GM12878 (cell line): ENCODE measurements around the gene NTF4. TPM values are rescaled to one million over a fixed set of nuclear protein-coding genes. Genes with fewer than 3 reads are reported as not detected.

Experiments used
- ATAC-seq: fragments of 200-7000 bp; cut with Tn5 transposase; 3 replicates; pipeline ENCODE4 v1.9.1; 2020; ENCODE audit warnings: mild to moderate bottlenecking, moderate library complexity
- BruUV-seq: library from RNA; stranded (reverse); fragments of 400-500 nt; replicated peaks from 2 replicates; lab custom pipeline; 2021; lab: Mats Ljungman, UMichigan
- CTCF ChIA-PET: fragments of 300-600 bp; sonication (Branson Sonifier 250); formaldehyde crosslinking; extraction: SDS; loops from one replicate; lab custom pipeline; 2021; ENCODE audit warnings: inconsistent platforms; lab: Yijun Ruan, JAX
- POLR2A ChIA-PET: fragments of 350-600 bp; formaldehyde crosslinking; extraction: SDS; loops from one replicate; lab custom pipeline; 2021; ENCODE audit warnings: inconsistent platforms; lab: Charles Lee
- RAD21 ChIA-PET: fragments of 300-600 bp; sonication (Branson Sonifier 250); formaldehyde crosslinking; loops from one replicate; lab custom pipeline; 2023; ENCODE audit warnings: antibody characterized with exemption; ENCODE audit not compliant: unreplicated experiment; lab: Charles Lee
- SMC1A ChIA-PET: fragments of 300-600 bp; sonication (Branson Sonifier 250); formaldehyde crosslinking; loops from one replicate; lab custom pipeline; 2023; ENCODE audit not compliant: unreplicated experiment, uncharacterized antibody; lab: Charles Lee
- DNase-seq: peaks from one replicate; pipeline ENCODE4 v3.0.0-alpha.2; 2011; ENCODE audit warnings: low read depth, low spot score
- FAIRE-seq: peaks from 3 replicates; lab custom pipeline; 2011; peaks lifted over from hg19 to GRCh38; lab: Jason Lieb, UNC
- H2AFZ ChIP-seq: 2 replicates; pipeline ENCODE4 v1.6.0; 2011; ENCODE audit warnings: low read depth, low read length, control low read depth; ENCODE audit not compliant: control insufficient read depth
- H3K27ac ChIP-seq: 2 replicates; pipeline ENCODE4 v1.5.1; 2011; ENCODE audit warnings: control low read depth; ENCODE audit not compliant: control insufficient read depth, insufficient read depth
- H3K27me3 ChIP-seq, 2 experiments: replicated peaks in 1 of 2; 2 replicates each; pipeline versions ENCODE4 v1.6.0 to v1.6.1; 2011; ENCODE audit warnings: low read length in 1 of 2; ENCODE audit not compliant: control insufficient read depth in 2 of 2, insufficient read depth in 2 of 2
- H3K36me3 ChIP-seq, 2 experiments: 2 replicates each; pipeline ENCODE4 v1.5.1; 2011; ENCODE audit warnings: low read length in 1 of 2; ENCODE audit not compliant: control insufficient read depth in 2 of 2, insufficient read depth in 2 of 2
- H3K4me1 ChIP-seq: 2 replicates; pipeline ENCODE4 v1.6.1; 2011; ENCODE audit warnings: mild to moderate bottlenecking, low read length, moderate library complexity, mixed read lengths; ENCODE audit not compliant: control insufficient read depth, insufficient read depth
- H3K4me2 ChIP-seq: 2 replicates; pipeline ENCODE4 v1.6.0; 2011; ENCODE audit warnings: control low read depth; ENCODE audit not compliant: control insufficient read depth, insufficient read depth
- H3K4me3 ChIP-seq: fragments of 200-600 bp; sonication (generic); 2 replicates; pipeline ENCODE4 v1.5.1; 2016
- H3K79me2 ChIP-seq: 2 replicates; pipeline ENCODE4 v1.6.0; 2011; ENCODE audit warnings: low read length; ENCODE audit not compliant: control insufficient read depth, insufficient read depth
- H3K9ac ChIP-seq: 2 replicates; pipeline ENCODE4 v1.8.0; 2011; ENCODE audit warnings: low read length, control low read depth, mixed read lengths; ENCODE audit not compliant: control insufficient read depth, insufficient read depth
- H3K9me3 ChIP-seq: replicated peaks from 3 replicates; pipeline ENCODE4 v1.5.1; 2011; ENCODE audit warnings: mild to moderate bottlenecking, low read length; ENCODE audit not compliant: control insufficient read depth, insufficient read depth
- H4K20me1 ChIP-seq: 2 replicates; pipeline ENCODE4 v1.6.0; 2011; ENCODE audit not compliant: control insufficient read depth, insufficient read depth
- CHD2 ChIP-seq: IDR thresholded peaks from 2 replicates; pipeline ENCODE4 v1.6.1; 2011; ENCODE audit warnings: low read depth, low read length, improper control_type of control experiment, borderline replicate concordance
- CREB1 ChIP-seq: IDR thresholded peaks from 2 replicates; pipeline ENCODE4 v1.6.1; 2012; ENCODE audit warnings: low read depth, mild to moderate bottlenecking, inconsistent platforms
- CTCF ChIP-seq, 3 experiments: IDR thresholded peaks in 2 of 3; conservative IDR thresholded peaks in 1 of 3; 2 replicates each; pipeline ENCODE4 v1.5.1; 2011; ENCODE audit warnings: low read depth in 3 of 3, low read length in 3 of 3, mild to moderate bottlenecking in 3 of 3, control low read depth in 2 of 3, moderate library complexity in 2 of 3, inconsistent platforms in 1 of 3, mixed read lengths in 1 of 3; ENCODE audit not compliant: control insufficient read depth in 2 of 3, insufficient read depth in 1 of 3; ENCODE audit errors: extremely low read depth in 1 of 3
- IKZF1 ChIP-seq: fragments of 450-650 bp; conservative IDR thresholded peaks from 2 replicates; pipeline ENCODE4 v1.6.1; 2017; ENCODE audit warnings: antibody characterized with exemption, mild to moderate bottlenecking
- JUND ChIP-seq: IDR thresholded peaks from 2 replicates; pipeline ENCODE4 v1.6.1; 2012; ENCODE audit warnings: low read depth, mild to moderate bottlenecking, low read length, improper control_type of control experiment, moderate library complexity
- MEF2A ChIP-seq: IDR thresholded peaks from 2 replicates; pipeline ENCODE4 v1.6.1; 2011; ENCODE audit warnings: low read depth, mild to moderate bottlenecking, low read length, moderate library complexity; ENCODE audit not compliant: insufficient read depth
- MTA3 ChIP-seq: IDR thresholded peaks from 2 replicates; pipeline ENCODE4 v1.6.1; 2012; ENCODE audit warnings: low read length, inconsistent platforms, borderline replicate concordance
- MYC ChIP-seq: IDR thresholded peaks from 2 replicates; pipeline ENCODE4 v1.6.1; 2011; ENCODE audit warnings: mild to moderate bottlenecking, low read length, moderate library complexity, inconsistent platforms; ENCODE audit not compliant: insufficient read depth, insufficient replicate concordance, insufficient read length, severe bottlenecking
- SIX5 ChIP-seq: IDR thresholded peaks from 2 replicates; pipeline ENCODE4 v1.6.1; 2011; ENCODE audit warnings: mild to moderate bottlenecking, low read depth, low read length, moderate library complexity; ENCODE audit not compliant: severe bottlenecking
- SMAD1 ChIP-seq: fragments of 450-650 bp; IDR thresholded peaks from 2 replicates; pipeline ENCODE4 v1.6.1; 2018; ENCODE audit warnings: mild to moderate bottlenecking, low read depth; ENCODE audit not compliant: partially characterized antibody
- TCF3 ChIP-seq: IDR thresholded peaks from 2 replicates; pipeline ENCODE4 v1.6.1; 2012; ENCODE audit warnings: low read depth, mild to moderate bottlenecking, low read length, borderline replicate concordance; ENCODE audit not compliant: insufficient read depth
- WGBS: methylation state at CpG from one replicate; pipeline ENCODE4 v1.1.6; 2016; ENCODE audit warnings: low lambda C conversion rate; ENCODE audit not compliant: insufficient replicate concordance, insufficient coverage; ENCODE audit errors: missing lambda C conversion rate; 5-methylcytosine and 5-hydroxymethylcytosine counted together
- in situ Hi-C: fragments of 300-500 bp; cut with MboI; formaldehyde crosslinking; loops from 9 replicates; pipeline ENCODE4 v1.14.3; 2018; ENCODE audit warnings: mixed read lengths
- intact Hi-C: fragments of 100-400 bp; cut with micrococcal nuclease; formaldehyde crosslinking; loops from one replicate; pipeline ENCODE4 v1.14.2; 2022; ENCODE audit not compliant: unreplicated experiment
- polyA plus RNA-seq, 11 experiments: library from polyadenylated mRNA; depleted of rRNA in 4 of 11; unstranded in 6 of 11; stranded (reverse) in 5 of 11; fragments of >200 nt; fragmentation: Nextera tagmentation in 4 of 11; fragmentation: Illumina TruSeq in 1 of 11; extraction: Ambion mirVana in 4 of 11; extraction: Trizol in 1 of 11; gene quantifications; 1 replicate in 1 of 11; 2 replicates in 10 of 11; pipeline versions ENCODE4 v1.2.1 to v1.2.3, GENCODE V29; 2011 to 2016; ENCODE audit warnings: inconsistent platforms in 2 of 11, missing spikeins in 2 of 11, low read depth in 1 of 11
- total RNA-seq, 4 experiments: library from RNA; depleted of rRNA in 3 of 4; stranded (reverse); fragments of >200 nt in 3 of 4; fragmentation: Illumina TruSeq in 1 of 4; extraction: Trizol in 1 of 4; gene quantifications; 2 replicates each; pipeline versions ENCODE4 v1.2.1 to v1.2.3, GENCODE V29; 2013 to 2021
- TF ChIP-seq, protein P1 (sequence below): IDR thresholded peaks from 2 replicates; pipeline ENCODE4 v1.6.1; 2011; ENCODE audit warnings: mild to moderate bottlenecking, low read depth, low read length, moderate library complexity; ENCODE audit not compliant: insufficient replicate concordance

Gene NTF4
- total and polyA plus RNA-seq, 10 of the 15 experiments (the other 5 are each of a cell fraction or from before 2014, with no cell fraction given) = not detected

DNA sequence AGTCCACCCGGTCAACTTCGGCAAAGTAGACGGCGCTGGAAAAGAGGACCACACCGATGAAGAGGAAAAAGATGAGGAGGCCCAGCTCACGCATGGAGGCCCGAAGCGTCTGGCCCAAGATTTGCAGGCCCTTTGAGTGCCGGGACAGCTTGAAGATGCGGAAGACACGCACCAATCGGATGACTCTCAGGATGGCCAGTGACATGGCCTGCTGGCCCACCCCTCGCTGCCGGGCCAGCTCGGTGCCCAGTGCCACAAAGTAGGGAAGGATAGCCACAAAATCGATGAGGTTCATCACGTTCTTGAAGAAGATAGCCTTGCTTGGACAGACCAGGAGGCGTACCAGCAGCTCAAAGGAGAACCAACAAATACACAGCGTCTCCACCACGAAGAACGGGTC, 5.8 kb upstream of the NTF4 start:
- Histone ChIP-seq H3K9ac (no peak overlapping the region), H3K4me1 (no peaks in the 10 kb centered on the region), H4K20me1 (no peaks in the 10 kb centered on the region), H3K36me3 (no peaks in the 10 kb centered on the region), H3K27me3 (peaks cover 1 to 5% of the 10 kb centered on the region in 2 experiments), H3K27ac (no peak overlapping the region), H3K4me3 (no peak overlapping the region), H3K4me2 (no peak overlapping the region), H2AFZ (no peak overlapping the region), H3K79me2 (no peaks in the 10 kb centered on the region), H3K9me3 (no peaks in the 10 kb centered on the region; the same call in 2 of the 3 replicates)
- intact Hi-C loops (no loop called here), in situ Hi-C loops (no loop called here)
- ChIA-PET SMC1A (no interaction called here), POLR2A (interaction anchor here (0.6 to 1.3 kb wide), 2 partner anchors 10 to 795 kb away, joined by 4 to 7 read pairs; no protein-coding TSS in a partner anchor), CTCF (interaction anchor here (0.6 to 1.4 kb wide), 4 partner anchors 28 to 155 kb away, joined by 3 to 5 read pairs (median 3); no protein-coding TSS in a partner anchor), RAD21 (interaction anchor here (1.9 kb wide), 1 partner anchor 138 kb away, joined by 4 read pairs; no protein-coding TSS in a partner anchor)
- 89% methylated on average over 21 of the region's 21 CpGs for WGBS
- FAIRE-seq (no peak), DNase-seq (no peak), ATAC-seq (no peak)
- TF ChIP-seq SIX5 (no peak), TCF3 (no peak), SMAD1 (no peak), JUND (no peak), MTA3 (no peak), MEF2A (no peak)
- no TSS peak for BruUV-seq

DNA sequence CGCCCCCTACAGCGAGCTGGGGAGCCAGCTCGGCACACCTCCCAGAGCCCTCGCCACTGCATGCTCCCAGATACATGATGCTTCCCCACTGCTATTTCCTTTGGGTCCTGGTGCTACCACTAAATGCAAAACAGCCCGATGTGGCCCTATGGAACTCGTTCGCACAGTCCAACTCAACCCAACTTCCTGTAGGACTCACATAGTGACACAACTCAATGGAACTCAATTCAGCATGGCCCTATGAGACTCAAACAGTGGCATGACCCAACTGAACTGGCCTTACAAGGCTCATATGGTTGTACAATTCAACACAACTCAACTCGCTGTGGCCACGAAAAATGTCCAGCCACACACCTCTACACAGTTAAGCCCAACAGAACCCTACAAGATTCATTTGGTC, 4.4 kb upstream of the NTF4 start:
- Histone ChIP-seq H3K36me3 (no peaks in the 10 kb centered on the region), H3K9ac (no peak overlapping the region), H3K4me3 (no peak overlapping the region), H3K27me3 (peaks cover 1 to 5% of the 10 kb centered on the region in 2 experiments), H3K79me2 (no peaks in the 10 kb centered on the region), H3K4me2 (no peak overlapping the region), H2AFZ (no peak overlapping the region), H4K20me1 (no peaks in the 10 kb centered on the region), H3K4me1 (no peaks in the 10 kb centered on the region), H3K9me3 (no peaks in the 10 kb centered on the region; the same call in 2 of the 3 replicates), H3K27ac (no peak overlapping the region)
- ATAC-seq = no peak
- CTCF ChIA-PET = interaction anchor here (1.4 kb wide), 1 partner anchor 157 kb away, joined by 3 read pairs; no protein-coding TSS in a partner anchor
- intact Hi-C loops = no loop called here
- in situ Hi-C loops = no loop called here
- WGBS = 53% methylated on average over 9 of the region's 9 CpGs
- RAD21 ChIA-PET = interaction anchor here (1.9 kb wide), 1 partner anchor 139 kb away, joined by 4 read pairs; no protein-coding TSS in a partner anchor
- no peak for FAIRE-seq
- SMC1A ChIA-PET = no interaction called here
- BruUV-seq = no TSS peak
- POLR2A ChIA-PET = interaction anchor here (1.3 kb wide), 1 partner anchor 8 kb away, joined by 4 read pairs; no protein-coding TSS in a partner anchor
- no peak for DNase-seq
- no peak for TF ChIP-seq CTCF (IDR thresholded peaks at IDR 0.05 in 2 of 3, conservative IDR thresholded peaks at IDR 0.05 in 1 of 3; ENCODE audit: control insufficient read depth in 2 of 3, extremely low read depth in 1 of 3, insufficient read depth in 1 of 3, low read depth in 3 of 3, low read length in 3 of 3)
- TF ChIP-seq, protein P1, sequence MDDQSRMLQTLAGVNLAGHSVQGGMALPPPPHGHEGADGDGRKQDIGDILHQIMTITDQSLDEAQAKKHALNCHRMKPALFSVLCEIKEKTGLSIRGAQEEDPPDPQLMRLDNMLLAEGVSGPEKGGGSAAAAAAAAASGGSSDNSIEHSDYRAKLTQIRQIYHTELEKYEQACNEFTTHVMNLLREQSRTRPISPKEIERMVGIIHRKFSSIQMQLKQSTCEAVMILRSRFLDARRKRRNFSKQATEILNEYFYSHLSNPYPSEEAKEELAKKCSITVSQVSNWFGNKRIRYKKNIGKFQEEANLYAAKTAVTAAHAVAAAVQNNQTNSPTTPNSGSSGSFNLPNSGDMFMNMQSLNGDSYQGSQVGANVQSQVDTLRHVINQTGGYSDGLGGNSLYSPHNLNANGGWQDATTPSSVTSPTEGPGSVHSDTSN = no peak
- TF ChIP-seq MYC = no peak
- no peak for TF ChIP-seq CHD2
- TF ChIP-seq IKZF1 = no peak
- no peak for TF ChIP-seq CREB1
